ENCODE measurements around the gene RFFL. TPM values are rescaled to one million over a fixed set of nuclear protein-coding genes. Genes with fewer than 3 reads are reported as not detected.
"Not testable (repeated sequence)": the region's sequence is repeated elsewhere in the genome, so short reads cannot be mapped to it uniquely, and the experiment has no call there.

The RFFL gene
- total and polyA plus RNA-seq, 3 donors from 2014 or later = 42.0 to 68.6 (median 46.3) TPM

- peaks cover 6% of the 10 kb centered on the region for H3K4me1 ChIP-seq
- no peaks in the 10 kb centered on the region for H3K36me3 ChIP-seq (ENCODE audit: low read depth, missing control alignments)
- no peaks in the 10 kb centered on the region for H3K9me3 ChIP-seq
- no peak overlapping the region for H3K4me3 ChIP-seq
- no peak for DNase-seq
- no peak overlapping the region for H3K27ac ChIP-seq
- intact Hi-C loops (cut with DNase I; ENCODE audit: low total_unique reads) = no loop called here
- no peak for TF ChIP-seq CTCF (IDR thresholded peaks at IDR 0.05)
- no peak for TF ChIP-seq POLR2A (IDR thresholded peaks at IDR 0.05)
- no peaks in the 10 kb centered on the region for H3K27me3 ChIP-seq
- 26 to 38% methylated on average over 2 of the region's 2 CpGs for WGBS, 2 donors
These were observed 12.3 kb downstream of the RFFL start for GRCh38 chr17:35051183-35051578.

- Histone ChIP-seq H3K27me3 (no peaks in the 10 kb centered on the region), H3K4me3 (no peak overlapping the region), H3K36me3 (ENCODE audit: low read depth, missing control alignments) (no peaks in the 10 kb centered on the region), H3K27ac (no peak overlapping the region), H3K4me1 (peaks cover 6% of the 10 kb centered on the region), H3K9me3 (no peaks in the 10 kb centered on the region)
- intact Hi-C loops (cut with DNase I; ENCODE audit: low total_unique reads) = no loop called here
- TF ChIP-seq POLR2A (IDR thresholded peaks at IDR 0.05) (no peak), CTCF (IDR thresholded peaks at IDR 0.05) (no peak)
- WGBS, 2 donors = 96 to 97% methylated on average over 2 of the region's 2 CpGs
- no peak for DNase-seq
These were observed 13.3 kb downstream of the RFFL start for GRCh38 chr17:35050170-35050569.

DNA sequence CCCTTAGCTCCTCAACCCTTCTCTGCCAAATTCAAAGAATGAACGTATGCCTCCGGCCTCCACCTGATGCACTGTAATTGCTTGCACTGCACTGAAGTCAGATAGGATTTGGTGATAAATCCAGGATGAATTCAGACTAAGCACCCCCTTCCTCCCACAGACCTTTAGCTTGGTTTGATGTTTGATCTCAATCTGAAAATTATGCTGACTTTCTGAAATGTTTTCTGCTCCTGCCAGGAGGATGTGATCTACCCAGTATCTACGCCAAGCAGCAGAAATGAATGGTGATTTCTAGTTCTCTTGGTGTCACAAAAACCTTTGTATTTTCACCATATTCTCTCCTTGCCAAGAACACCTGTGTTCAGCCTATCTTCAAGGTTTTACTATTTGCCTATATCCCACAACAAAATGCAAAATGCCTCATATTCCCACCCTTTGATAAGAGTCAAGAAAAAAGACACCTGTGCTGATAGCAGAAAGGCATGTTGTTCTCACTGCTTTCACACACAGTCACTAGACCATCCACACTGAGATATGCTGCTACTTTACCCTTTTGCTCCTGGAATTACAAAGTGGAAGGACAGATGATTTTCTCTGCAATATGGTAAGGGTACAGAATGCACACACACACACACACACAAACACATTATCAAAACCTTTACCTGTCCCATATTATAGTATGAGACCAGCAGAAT is 14.7 kb downstream of the RFFL start:
- no peaks in the 10 kb centered on the region for H3K9me3 ChIP-seq
- 87 to 88% methylated on average over 3 of the region's 3 CpGs for WGBS, 2 donors
- H3K36me3 ChIP-seq (ENCODE audit: low read depth, missing control alignments) = no peaks in the 10 kb centered on the region
- no peak for DNase-seq
- H3K4me1 ChIP-seq = peaks cover 6% of the 10 kb centered on the region
- no peaks in the 10 kb centered on the region for H3K27me3 ChIP-seq
- intact Hi-C loops (cut with DNase I; ENCODE audit: low total_unique reads) = no loop called here
- no peak overlapping the region for H3K27ac ChIP-seq
- TF ChIP-seq CTCF (IDR thresholded peaks at IDR 0.05) = no peak
- no peak overlapping the region for H3K4me3 ChIP-seq

DNA sequence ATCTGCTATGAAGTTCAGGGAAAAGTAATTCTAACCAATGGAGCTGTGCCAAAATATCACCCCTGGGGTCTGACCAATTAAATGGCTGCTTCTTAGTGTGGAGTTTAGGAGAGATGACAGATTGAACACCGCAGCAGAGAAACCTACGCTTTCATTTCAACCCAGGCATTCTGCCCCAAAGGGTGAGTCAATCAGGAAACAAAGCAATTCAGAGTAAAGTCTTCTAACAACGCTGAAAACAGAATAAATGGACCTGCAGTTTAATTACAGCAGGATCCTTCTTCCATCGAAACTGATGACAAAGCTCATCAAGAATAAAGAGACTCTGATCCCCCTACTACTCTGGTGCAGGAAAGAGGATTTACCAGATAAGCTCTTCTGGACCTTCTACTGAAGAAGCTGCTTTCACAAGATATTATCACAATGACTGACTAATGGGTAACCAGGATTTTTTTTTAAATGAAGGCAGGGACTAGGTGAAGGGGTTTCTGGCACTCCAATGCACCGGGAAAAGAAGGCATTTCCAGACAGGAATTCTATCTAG is 16.7 kb downstream of the RFFL start:
- TF ChIP-seq POLR2A (IDR thresholded peaks at IDR 0.05) = no peak
- no peak for TF ChIP-seq CTCF (IDR thresholded peaks at IDR 0.05)
- intact Hi-C loops (cut with DNase I; ENCODE audit: low total_unique reads) = no loop called here
- Histone ChIP-seq H3K9me3 (no peaks in the 10 kb centered on the region), H3K36me3 (ENCODE audit: low read depth, missing control alignments) (no peaks in the 10 kb centered on the region), H3K27ac (no peak overlapping the region), H3K4me3 (no peak overlapping the region), H3K27me3 (no peaks in the 10 kb centered on the region), H3K4me1 (peaks cover 6% of the 10 kb centered on the region)
- DNase-seq = no peak
- 85 to 87% methylated on average over 5 of the region's 5 CpGs for WGBS, 2 donors

DNA sequence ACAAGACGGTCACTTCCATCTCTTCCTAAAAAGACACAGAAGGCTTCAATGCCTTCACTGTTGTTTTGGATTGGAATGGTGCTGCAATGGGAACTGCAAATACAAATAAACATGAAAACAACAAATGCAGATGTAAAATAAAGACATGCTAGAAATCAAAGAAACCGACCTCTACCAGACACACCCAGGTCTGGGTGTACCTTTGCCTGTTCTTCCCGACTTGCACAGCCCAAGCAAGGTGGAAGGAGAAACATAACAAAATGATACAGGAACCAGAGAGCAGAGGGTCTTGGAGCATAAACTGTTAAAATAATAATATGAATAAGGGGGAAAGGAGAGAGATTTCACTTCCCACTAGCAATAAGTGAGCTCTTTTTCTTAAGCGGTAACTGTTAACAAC is 17.3 kb downstream of the RFFL start:
- no peak for DNase-seq
- no peak overlapping the region for H3K27ac ChIP-seq
- WGBS, 2 donors = 82 to 86% methylated on average over 4 of the region's 4 CpGs
- H3K36me3 ChIP-seq (ENCODE audit: low read depth, missing control alignments) = no peaks in the 10 kb centered on the region
- H3K4me1 ChIP-seq = peaks cover 4% of the 10 kb centered on the region
- H3K9me3 ChIP-seq = no peaks in the 10 kb centered on the region
- TF ChIP-seq POLR2A (IDR thresholded peaks at IDR 0.05) = no peak
- no peak for TF ChIP-seq CTCF (IDR thresholded peaks at IDR 0.05)
- no peaks in the 10 kb centered on the region for H3K27me3 ChIP-seq
- H3K4me3 ChIP-seq = no peak overlapping the region
- intact Hi-C loops (cut with DNase I; ENCODE audit: low total_unique reads) = no loop called here

DNA sequence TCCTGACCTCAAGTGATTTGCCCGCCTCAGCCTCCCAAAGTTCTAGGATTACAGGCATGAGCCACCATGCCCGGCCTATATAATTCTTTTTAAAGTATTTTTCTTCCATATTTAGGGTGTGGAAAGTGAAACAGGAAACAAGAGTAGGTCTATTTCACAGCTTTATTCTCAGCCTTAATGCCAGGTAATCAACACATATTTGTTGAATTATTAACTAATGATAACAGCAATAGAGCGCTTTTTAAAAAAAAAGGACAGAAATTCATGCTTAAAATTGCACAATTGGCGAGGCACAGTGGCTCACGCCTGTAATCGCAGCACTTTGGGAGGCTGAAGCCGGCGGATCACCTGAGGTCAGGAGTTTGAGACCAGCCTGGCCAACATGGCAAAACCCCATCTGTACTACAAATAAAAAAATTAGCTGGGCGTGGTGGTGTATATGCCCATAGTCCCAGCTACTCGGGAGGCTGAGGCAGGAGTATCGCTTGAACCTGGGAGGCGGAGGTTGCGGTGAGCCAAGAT is 18.0 kb downstream of the RFFL start:
- H3K27me3 ChIP-seq; DNase-seq; H3K4me3 ChIP-seq; H3K27ac ChIP-seq; H3K4me1 ChIP-seq; H3K9me3 ChIP-seq; intact Hi-C loops (cut with DNase I; ENCODE audit: low total_unique reads); H3K36me3 ChIP-seq (ENCODE audit: low read depth, missing control alignments): not testable (repeated sequence)
- 89 to 95% methylated on average over 13 of the region's 13 CpGs for WGBS, 2 donors
